ENCODE data around the gene AP1M2. TPM values are rescaled to one million over a fixed set of nuclear protein-coding genes. Genes with fewer than 3 reads are reported as not detected.
A peak's percentile ranks its signal among the peaks of the same experiment; 100 is the strongest.

AP1M2 gene
- total RNA-seq, 1 experiment from 2014 or later: 126 TPM

GRCh38 chr19:10620786-10621185 is 33.7 kb upstream of the AP1M2 start:
- H3K4me1 ChIP-seq (replicated peaks; ENCODE audit: insufficient read depth): peaks cover 82% of the 10 kb centered on the region
- ChIA-PET POLR2A (ENCODE audit: unreplicated experiment) (no interaction called here), CTCF (interaction anchor here (1.0 kb wide), 1 partner anchor 47 kb away, joined by 27 read pairs; no protein-coding TSS in a partner anchor)
- H3K27me3 ChIP-seq (ENCODE audit: insufficient read depth, low read depth): no peaks in the 10 kb centered on the region
- no peak overlapping the region for H3K4me3 ChIP-seq
- H3K9me3 ChIP-seq (ENCODE audit: insufficient read depth, low read depth): no peaks in the 10 kb centered on the region
- TF ChIP-seq CTCF (conservative IDR thresholded peaks at IDR 0.05) (no peak), EZH2 (IDR thresholded peaks at IDR 0.05; ENCODE audit: low read depth) (no peak)
- no peaks in the 10 kb centered on the region for H3K9me2 ChIP-seq (ENCODE audit: insufficient read depth)
- H3F3A ChIP-seq (ENCODE audit: insufficient read depth, low read depth): peaks cover 53% of the 10 kb centered on the region
- DNase-seq: peak in 1 of 2 experiments; percentile 80
- H3K4me2 ChIP-seq: peak overlapping the region; percentile 47
- peaks cover 9% of the 10 kb centered on the region for H3K79me2 ChIP-seq (ENCODE audit: low read depth)
- no peak overlapping the region for H2AFZ ChIP-seq
- H3K27ac ChIP-seq: peak overlapping the region; percentile 99
- BruUV-seq (replicated peaks): no TSS peak
- no peaks in the 10 kb centered on the region for H3K36me3 ChIP-seq (ENCODE audit: low read depth)
- H4K20me1 ChIP-seq (ENCODE audit: insufficient read depth): no peaks in the 10 kb centered on the region
- intact Hi-C loops (cut with micrococcal nuclease; ENCODE audit: unreplicated experiment): no loop called here

GRCh38 chr19:10618846-10619245 is 31.7 kb upstream of the AP1M2 start:
- no peaks in the 10 kb centered on the region for H3K9me3 ChIP-seq (ENCODE audit: insufficient read depth, low read depth)
- ChIA-PET POLR2A (ENCODE audit: unreplicated experiment) (no interaction called here), CTCF (interaction anchor here (0.6 to 1.7 kb wide), 4 partner anchors 37 to 1322 kb away, joined by 3 to 15 read pairs (median 6); no protein-coding TSS in a partner anchor)
- TF ChIP-seq EZH2 (IDR thresholded peaks at IDR 0.05; ENCODE audit: low read depth) (no peak), CTCF (conservative IDR thresholded peaks at IDR 0.05) (no peak)
- no peak overlapping the region for H2AFZ ChIP-seq
- intact Hi-C loops (cut with micrococcal nuclease; ENCODE audit: unreplicated experiment): no loop called here
- H3K36me3 ChIP-seq (ENCODE audit: low read depth): no peaks in the 10 kb centered on the region
- BruUV-seq (replicated peaks): no TSS peak
- H3K79me2 ChIP-seq (ENCODE audit: low read depth): 0 out of 2 replicates have a peak, but pooled peaks cover 6% of the 10 kb centered on the region
- no peaks in the 10 kb centered on the region for H3K9me2 ChIP-seq (ENCODE audit: insufficient read depth)
- peaks cover 69% of the 10 kb centered on the region for H3K4me1 ChIP-seq (replicated peaks; ENCODE audit: insufficient read depth)
- no peaks in the 10 kb centered on the region for H3K27me3 ChIP-seq (ENCODE audit: insufficient read depth, low read depth)
- DNase-seq: peak; percentile 80 to 91
- peak overlapping the region; percentile 99 for H3K27ac ChIP-seq
- peak overlapping the region; percentile 21; the same call in 1 of the 2 replicates for H3K4me3 ChIP-seq
- H3F3A ChIP-seq (ENCODE audit: insufficient read depth, low read depth): peaks cover 51% of the 10 kb centered on the region
- H3K4me2 ChIP-seq: peak overlapping the region; percentile 60
- H4K20me1 ChIP-seq (ENCODE audit: insufficient read depth): no peaks in the 10 kb centered on the region

GRCh38 chr19:10617409-10618121 is 30.5 kb upstream of the AP1M2 start:
- H4K20me1 ChIP-seq (ENCODE audit: insufficient read depth): no peaks in the 10 kb centered on the region
- no peaks in the 10 kb centered on the region for H3K9me3 ChIP-seq (ENCODE audit: insufficient read depth, low read depth)
- BruUV-seq (replicated peaks): TSS peak; percentile 74
- peak; percentile 82 to 99 for DNase-seq
- TF ChIP-seq EZH2 (IDR thresholded peaks at IDR 0.05; ENCODE audit: low read depth) (no peak), CTCF (conservative IDR thresholded peaks at IDR 0.05) (no peak)
- no peak overlapping the region for H2AFZ ChIP-seq
- H3F3A ChIP-seq (ENCODE audit: insufficient read depth, low read depth): peaks cover 51% of the 10 kb centered on the region
- H3K27me3 ChIP-seq (ENCODE audit: insufficient read depth, low read depth): no peaks in the 10 kb centered on the region
- peaks cover 56% of the 10 kb centered on the region for H3K4me1 ChIP-seq (replicated peaks; ENCODE audit: insufficient read depth)
- intact Hi-C loops (cut with micrococcal nuclease; ENCODE audit: unreplicated experiment): loop anchor here (1.0 kb wide), 2 partner anchors 8 to 13 kb away; partner anchors contain the start of gene SLC44A2
- peak overlapping the region; percentile 21; the same call in 1 of the 2 replicates for H3K4me3 ChIP-seq
- H3K79me2 ChIP-seq (ENCODE audit: low read depth): 0 out of 2 replicates have a peak, but pooled peaks cover 6% of the 10 kb centered on the region
- no peaks in the 10 kb centered on the region for H3K36me3 ChIP-seq (ENCODE audit: low read depth)
- CTCF ChIA-PET: interaction anchor here (0.5 to 1.7 kb wide), 3 partner anchors 12 to 36 kb away, joined by 7 to 9 read pairs (median 8); no protein-coding TSS in a partner anchor
- H3K27ac ChIP-seq: peak overlapping the region; percentile 99
- peak overlapping the region; percentile 60 for H3K4me2 ChIP-seq
- no peaks in the 10 kb centered on the region for H3K9me2 ChIP-seq (ENCODE audit: insufficient read depth)
- POLR2A ChIA-PET (ENCODE audit: unreplicated experiment): no interaction called here

Data from PC-9 (cell line).